Left lung (tissue), 10 donors: ENCODE results near the gene SYNE3. TPM values are rescaled to one million over a fixed set of nuclear protein-coding genes. Genes with fewer than 3 reads are reported as not detected.
A peak's percentile ranks its signal among the peaks of the same experiment; 100 is the strongest.

Source experiments
- ATAC-seq: fragments of 200-7000 bp; cut with Tn5 transposase; one replicate; pipeline ENCODE4 v1.9.1; 2020; ENCODE audit warnings: moderate library complexity
- DNase-seq, 4 donors: peaks; one replicate each; pipeline ENCODE4 v3.0.0-alpha.2; 2013 to 2020
- H3K27ac ChIP-seq, 2 donors: fragments of 200-600 bp; sonication (generic) in 1 of 2; one replicate each; pipeline versions ENCODE4 v1.5.0 to v1.8.0; 2020 to 2021
- H3K27me3 ChIP-seq, 2 donors: fragments of 200-600 bp; sonication (generic) in 1 of 2; one replicate each; pipeline versions ENCODE4 v1.5.0 to v1.8.0; 2020 to 2021
- H3K36me3 ChIP-seq, 2 donors: fragments of 200-600 bp; sonication (generic) in 1 of 2; one replicate each; pipeline versions ENCODE4 v1.5.0 to v1.8.0; 2020 to 2021
- H3K4me1 ChIP-seq, 2 donors: fragments of 200-600 bp; one replicate each; pipeline ENCODE4 v1.8.0; 2021
- H3K4me3 ChIP-seq, 2 donors: fragments of 200-600 bp; sonication (generic) in 1 of 2; one replicate each; pipeline versions ENCODE4 v1.5.0 to v1.8.0; 2020 to 2021; ENCODE audit warnings: mild to moderate bottlenecking in 1 of 2
- H3K9me3 ChIP-seq, 2 donors: fragments of 200-600 bp; sonication (generic) in 1 of 2; one replicate each; pipeline versions ENCODE4 v1.5.0 to v1.8.0; 2020 to 2021
- intact Hi-C, 2 donors: fragments of 100-400 bp; cut with DNase I; formaldehyde crosslinking; loops; one replicate each; pipeline versions ENCODE4 v1.11.2 to v1.14.2; 2022
- polyA plus RNA-seq, 6 donors: library from polyadenylated mRNA; unstranded; fragments of 120-200 nt; gene quantifications; one replicate each; pipeline ENCODE4 v1.2.1, GENCODE V29; 2013; ENCODE audit not compliant: insufficient read length in 6 of 6
- total RNA-seq, 2 donors: library from RNA; stranded (reverse); fragmentation: NEBNext Ultra II Directional; extraction: Animal tissue kit (Norgen Biotek cat#: 25700); gene quantifications; one replicate each; pipeline ENCODE4 v1.2.1, GENCODE V29; 2021
- TF ChIP-seq, protein P1 (sequence below), 2 donors: fragments of 200-600 bp; sonication (generic) in 1 of 2; IDR thresholded peaks; one replicate each; pipeline versions ENCODE4 v1.5.0 to v1.8.0; 2021; ENCODE audit warnings: antibody characterized with exemption in 2 of 2
- donor health status: DM: no; HTN: yes; CAD: no.
- donor health status: DM: no; HTN: no; CAD: no.

SYNE3 gene
- total and polyA plus RNA-seq, 8 donors: 2.2 to 25.4 (median 3.1) TPM

DNA sequence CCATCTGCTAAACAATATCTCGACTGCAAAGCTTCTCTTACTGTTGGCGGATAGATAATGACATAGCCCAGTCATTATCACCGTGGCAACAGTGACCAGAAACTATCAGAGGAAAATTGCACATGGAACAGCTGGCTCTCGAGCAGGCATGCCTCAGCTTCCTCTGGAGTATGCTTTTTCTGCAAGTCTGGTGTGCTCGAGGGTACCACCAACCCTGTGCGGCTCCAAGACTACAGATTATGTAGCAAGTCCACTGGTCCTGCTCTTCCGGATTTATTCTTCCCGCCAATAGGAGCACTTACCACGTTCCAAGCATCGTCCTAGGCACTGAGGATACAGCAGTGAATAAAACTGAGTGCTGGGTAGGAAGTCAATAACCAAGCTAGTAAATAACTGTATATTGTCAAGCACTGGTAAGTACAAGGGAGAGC lies 17.0 kb upstream of the SYNE3 start:
- H3K9me3 ChIP-seq: no peaks in the 10 kb centered on the region
- TF ChIP-seq, protein P1, sequence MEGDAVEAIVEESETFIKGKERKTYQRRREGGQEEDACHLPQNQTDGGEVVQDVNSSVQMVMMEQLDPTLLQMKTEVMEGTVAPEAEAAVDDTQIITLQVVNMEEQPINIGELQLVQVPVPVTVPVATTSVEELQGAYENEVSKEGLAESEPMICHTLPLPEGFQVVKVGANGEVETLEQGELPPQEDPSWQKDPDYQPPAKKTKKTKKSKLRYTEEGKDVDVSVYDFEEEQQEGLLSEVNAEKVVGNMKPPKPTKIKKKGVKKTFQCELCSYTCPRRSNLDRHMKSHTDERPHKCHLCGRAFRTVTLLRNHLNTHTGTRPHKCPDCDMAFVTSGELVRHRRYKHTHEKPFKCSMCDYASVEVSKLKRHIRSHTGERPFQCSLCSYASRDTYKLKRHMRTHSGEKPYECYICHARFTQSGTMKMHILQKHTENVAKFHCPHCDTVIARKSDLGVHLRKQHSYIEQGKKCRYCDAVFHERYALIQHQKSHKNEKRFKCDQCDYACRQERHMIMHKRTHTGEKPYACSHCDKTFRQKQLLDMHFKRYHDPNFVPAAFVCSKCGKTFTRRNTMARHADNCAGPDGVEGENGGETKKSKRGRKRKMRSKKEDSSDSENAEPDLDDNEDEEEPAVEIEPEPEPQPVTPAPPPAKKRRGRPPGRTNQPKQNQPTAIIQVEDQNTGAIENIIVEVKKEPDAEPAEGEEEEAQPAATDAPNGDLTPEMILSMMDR (IDR thresholded peaks at IDR 0.05): no peak
- intact Hi-C loops: no loop called here
- H3K4me3 ChIP-seq: peak overlapping the region; percentile 91 to 95
- H3K27me3 ChIP-seq: no peaks in the 10 kb centered on the region
- DNase-seq (peak in 1 of 4 donors; percentile 63), ATAC-seq (no peak)
- peak overlapping the region; percentile 77 to 95 for H3K27ac ChIP-seq
- no peaks in the 10 kb centered on the region for H3K36me3 ChIP-seq
- peaks cover 21 to 69% of the 10 kb centered on the region in 2 donors for H3K4me1 ChIP-seq

DNA sequence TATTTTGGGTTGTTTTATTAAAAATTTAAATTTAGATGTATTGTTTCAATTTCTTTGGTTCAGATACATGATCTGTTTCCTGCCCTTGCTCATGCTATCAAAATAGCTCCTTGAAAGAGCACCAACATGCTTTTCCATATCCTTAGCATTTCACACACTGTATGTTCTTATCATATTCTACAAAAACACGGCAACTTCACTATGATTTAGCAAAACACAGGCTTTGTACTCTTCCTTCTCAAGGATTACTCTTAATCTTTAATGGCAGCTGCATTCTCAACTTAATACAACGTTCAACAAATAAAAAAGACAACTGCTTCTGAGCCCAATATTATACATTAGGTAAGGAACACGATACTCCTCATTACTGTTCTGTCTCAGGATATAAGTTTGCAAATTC lies 15.5 kb upstream of the SYNE3 start:
- no peak overlapping the region for H3K27ac ChIP-seq

DNA sequence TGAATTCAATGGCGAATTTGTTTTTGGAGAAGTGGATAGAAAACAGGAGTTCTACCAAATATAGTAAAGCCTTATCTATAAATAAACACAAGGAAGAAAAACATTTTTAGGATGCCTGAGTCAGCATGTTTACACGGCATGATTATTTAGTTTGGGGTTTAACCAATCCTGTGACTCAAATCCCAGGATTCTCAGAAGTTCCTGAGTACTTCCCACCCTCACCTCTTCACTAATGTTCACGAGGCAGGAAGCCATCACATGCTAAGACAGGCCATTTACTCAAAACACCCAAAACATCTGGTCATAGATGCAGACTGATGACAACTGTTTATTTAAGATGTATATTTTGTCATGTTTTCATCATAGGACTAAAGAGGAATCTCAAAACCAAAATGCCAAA lies 15.0 kb upstream of the SYNE3 start:
- Histone ChIP-seq H3K36me3 (no peaks in the 10 kb centered on the region), H3K27me3 (no peaks in the 10 kb centered on the region), H3K4me3 (no peak overlapping the region), H3K9me3 (no peaks in the 10 kb centered on the region), H3K4me1 (peaks cover 14 to 65% of the 10 kb centered on the region in 2 donors), H3K27ac (no peak overlapping the region)
- intact Hi-C loops: no loop called here
- TF ChIP-seq, protein P1 (IDR thresholded peaks at IDR 0.05): no peak
- ATAC-seq (no peak), DNase-seq (no peak)

More for the DNA sequence above, 15.5 kb upstream of the SYNE3 start:
- Histone ChIP-seq H3K27me3 (no peaks in the 10 kb centered on the region), H3K36me3 (no peaks in the 10 kb centered on the region), H3K9me3 (no peaks in the 10 kb centered on the region), H3K4me3 (peak overlapping the region in 1 of 2 donors; percentile 91), H3K4me1 (peaks cover 14 to 65% of the 10 kb centered on the region in 2 donors)
- DNase-seq: no peak
- intact Hi-C loops: no loop called here
- ATAC-seq: no peak
- TF ChIP-seq, protein P1 (IDR thresholded peaks at IDR 0.05): no peak

DNA sequence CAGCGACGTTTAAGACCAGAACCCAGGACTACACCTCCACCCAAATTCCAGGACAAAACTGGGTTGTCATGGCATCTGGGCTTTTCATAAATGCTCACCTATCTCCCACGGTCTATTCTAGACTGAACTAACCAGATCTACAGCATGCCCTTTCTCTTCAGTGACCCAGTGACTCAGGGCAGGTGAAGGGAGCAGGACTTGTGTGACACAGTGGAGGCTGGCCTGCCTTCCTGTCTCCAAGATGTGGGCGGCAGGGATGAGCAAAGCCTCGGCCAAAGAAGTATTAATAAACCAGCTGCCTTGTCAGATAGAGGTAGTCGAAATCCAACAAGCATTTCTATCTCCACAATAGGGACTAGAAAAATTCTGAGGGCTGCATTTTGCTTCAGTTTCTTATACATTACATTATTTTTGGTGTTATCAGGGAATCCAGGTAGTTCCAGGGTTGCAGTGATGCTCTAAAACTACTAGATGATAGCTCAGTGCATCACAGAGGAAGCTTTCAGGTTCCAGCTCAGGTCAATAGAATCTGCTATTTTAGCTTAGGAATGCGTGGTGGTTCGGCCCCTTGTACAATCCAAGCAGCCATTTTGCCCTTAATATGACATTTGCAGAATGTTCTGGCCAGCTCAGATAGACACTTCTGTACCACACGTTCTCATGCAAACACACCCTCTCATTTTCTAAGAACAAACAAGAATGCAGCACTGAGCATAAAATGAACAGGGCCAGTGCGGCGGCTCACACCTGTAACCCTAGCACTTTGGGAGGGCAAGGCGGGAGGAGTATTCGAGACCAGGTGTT lies 14.2 kb upstream of the SYNE3 start:
- Histone ChIP-seq H3K36me3 (no peaks in the 10 kb centered on the region), H3K27ac (no peak overlapping the region), H3K4me1 (peaks cover 9 to 65% of the 10 kb centered on the region in 2 donors), H3K9me3 (no peaks in the 10 kb centered on the region), H3K4me3 (no peak overlapping the region), H3K27me3 (no peaks in the 10 kb centered on the region)
- DNase-seq (no peak), ATAC-seq (no peak)
- TF ChIP-seq, protein P1 (IDR thresholded peaks at IDR 0.05): no peak
- intact Hi-C loops: no loop called here

DNA sequence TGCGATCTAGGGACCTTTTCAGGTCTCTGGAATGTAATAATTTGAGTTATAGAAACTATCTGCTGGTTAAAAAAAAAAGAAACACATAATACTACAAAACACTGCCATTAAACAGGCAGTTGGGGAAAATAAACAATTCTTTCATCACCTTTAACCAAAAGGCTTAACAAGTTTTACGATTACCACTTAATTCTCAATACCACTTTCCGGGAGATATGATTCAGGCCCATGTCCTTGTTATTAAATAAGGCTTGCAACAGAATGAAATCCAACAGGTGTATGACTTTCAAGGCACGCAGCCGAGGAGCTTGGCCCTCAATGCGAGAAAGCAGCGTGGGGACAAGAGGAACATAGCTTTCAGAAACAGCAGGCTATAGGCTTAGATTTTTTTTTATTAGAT lies 12.8 kb upstream of the SYNE3 start:
- intact Hi-C loops: loop anchor here (5.0 to 10.0 kb wide), 2 partner anchors 84 to 92 kb away; no protein-coding TSS in a partner anchor
- TF ChIP-seq, protein P1 (IDR thresholded peaks at IDR 0.05): no peak
- no peaks in the 10 kb centered on the region for H3K36me3 ChIP-seq
- H3K4me3 ChIP-seq: no peak overlapping the region
- peaks cover 9 to 78% of the 10 kb centered on the region in 2 donors for H3K4me1 ChIP-seq
- H3K9me3 ChIP-seq: no peaks in the 10 kb centered on the region
- H3K27me3 ChIP-seq: no peaks in the 10 kb centered on the region
- ATAC-seq (no peak), DNase-seq (no peak)
- H3K27ac ChIP-seq: no peak overlapping the region
